Brain microvascular endothelial cell (primary cell): ENCODE data around the gene FDXACB1.

ENCODE experiments used
- DNase-seq: peaks from one replicate; pipeline ENCODE4 v3.0.0-alpha.2; 2020
- H3K27ac ChIP-seq: fragments of 250-450 bp; sonication (Bioruptor Pico); 2 replicates; pipeline ENCODE4 v1.5.1; 2020; ENCODE audit warnings: mild to moderate bottlenecking, moderate library complexity
- H3K27me3 ChIP-seq: fragments of 250-450 bp; sonication (Bioruptor Pico); replicated peaks from 2 replicates; pipeline ENCODE4 v1.5.1; 2020; ENCODE audit warnings: mild to moderate bottlenecking
- H3K36me3 ChIP-seq: fragments of 250-450 bp; sonication (Bioruptor Pico); replicated peaks from 2 replicates; pipeline ENCODE4 v1.5.1; 2020; ENCODE audit warnings: mild to moderate bottlenecking
- H3K4me3 ChIP-seq: 2 replicates; pipeline ENCODE4 v1.5.1; 2011; ENCODE audit warnings: low read depth, mild to moderate bottlenecking, control low read depth, low read length, moderate library complexity
- in situ Hi-C: cut with HindIII; loops from 2 replicates; pipeline ENCODE4 v1.10.0; 2017; ENCODE audit warnings: low sequenced_read_pairs, low pct_ligation_motif_present
- TF ChIP-seq, protein P1 (sequence below): IDR thresholded peaks from 2 replicates; pipeline ENCODE4 v1.5.1; 2011; ENCODE audit warnings: low read depth, mild to moderate bottlenecking, moderate library complexity, low read length, control low read depth, inconsistent platforms; ENCODE audit errors: missing control alignments

The FDXACB1 gene

GRCh38 chr11:111840143-111840542 lies 38.8 kb downstream of the FDXACB1 start:
- in situ Hi-C loops = loop anchor here (25.0 kb wide), 1 partner anchor 253 kb away; no protein-coding TSS in a partner anchor
- TF ChIP-seq, protein P1, sequence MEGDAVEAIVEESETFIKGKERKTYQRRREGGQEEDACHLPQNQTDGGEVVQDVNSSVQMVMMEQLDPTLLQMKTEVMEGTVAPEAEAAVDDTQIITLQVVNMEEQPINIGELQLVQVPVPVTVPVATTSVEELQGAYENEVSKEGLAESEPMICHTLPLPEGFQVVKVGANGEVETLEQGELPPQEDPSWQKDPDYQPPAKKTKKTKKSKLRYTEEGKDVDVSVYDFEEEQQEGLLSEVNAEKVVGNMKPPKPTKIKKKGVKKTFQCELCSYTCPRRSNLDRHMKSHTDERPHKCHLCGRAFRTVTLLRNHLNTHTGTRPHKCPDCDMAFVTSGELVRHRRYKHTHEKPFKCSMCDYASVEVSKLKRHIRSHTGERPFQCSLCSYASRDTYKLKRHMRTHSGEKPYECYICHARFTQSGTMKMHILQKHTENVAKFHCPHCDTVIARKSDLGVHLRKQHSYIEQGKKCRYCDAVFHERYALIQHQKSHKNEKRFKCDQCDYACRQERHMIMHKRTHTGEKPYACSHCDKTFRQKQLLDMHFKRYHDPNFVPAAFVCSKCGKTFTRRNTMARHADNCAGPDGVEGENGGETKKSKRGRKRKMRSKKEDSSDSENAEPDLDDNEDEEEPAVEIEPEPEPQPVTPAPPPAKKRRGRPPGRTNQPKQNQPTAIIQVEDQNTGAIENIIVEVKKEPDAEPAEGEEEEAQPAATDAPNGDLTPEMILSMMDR = no peak
- Histone ChIP-seq H3K27me3 (no peaks in the 10 kb centered on the region), H3K36me3 (peaks cover 3% of the 10 kb centered on the region), H3K27ac (peak overlapping the region; percentile 86), H3K4me3 (no peak overlapping the region)
- peak; percentile 24 for DNase-seq

DNA sequence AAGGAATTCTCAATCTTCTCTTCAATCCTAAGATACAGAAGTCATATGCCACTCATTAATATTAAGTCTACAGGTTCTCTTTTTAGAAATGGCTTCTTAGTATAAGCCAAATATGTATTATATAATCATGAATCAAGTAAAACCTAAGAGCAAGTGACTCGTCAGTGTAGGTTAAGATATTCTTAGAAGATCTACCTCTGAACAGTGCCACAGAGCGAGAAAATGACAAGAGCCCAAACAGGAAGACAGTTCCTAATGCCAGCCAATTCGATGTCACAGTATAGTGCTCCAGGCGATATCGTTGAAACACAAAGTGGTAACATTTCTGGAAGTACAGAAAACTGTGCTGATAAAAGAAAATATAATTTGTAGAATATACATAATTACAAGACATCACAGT lies 40.9 kb downstream of the FDXACB1 start:
- TF ChIP-seq, protein P1 = no peak
- H3K4me3 ChIP-seq = no peak overlapping the region
- DNase-seq = no peak
- no peaks in the 10 kb centered on the region for H3K27me3 ChIP-seq
- H3K36me3 ChIP-seq = peaks cover 3% of the 10 kb centered on the region
- H3K27ac ChIP-seq = no peak overlapping the region
- in situ Hi-C loops = loop anchor here (25.0 kb wide), 1 partner anchor 251 kb away; no protein-coding TSS in a partner anchor

DNA sequence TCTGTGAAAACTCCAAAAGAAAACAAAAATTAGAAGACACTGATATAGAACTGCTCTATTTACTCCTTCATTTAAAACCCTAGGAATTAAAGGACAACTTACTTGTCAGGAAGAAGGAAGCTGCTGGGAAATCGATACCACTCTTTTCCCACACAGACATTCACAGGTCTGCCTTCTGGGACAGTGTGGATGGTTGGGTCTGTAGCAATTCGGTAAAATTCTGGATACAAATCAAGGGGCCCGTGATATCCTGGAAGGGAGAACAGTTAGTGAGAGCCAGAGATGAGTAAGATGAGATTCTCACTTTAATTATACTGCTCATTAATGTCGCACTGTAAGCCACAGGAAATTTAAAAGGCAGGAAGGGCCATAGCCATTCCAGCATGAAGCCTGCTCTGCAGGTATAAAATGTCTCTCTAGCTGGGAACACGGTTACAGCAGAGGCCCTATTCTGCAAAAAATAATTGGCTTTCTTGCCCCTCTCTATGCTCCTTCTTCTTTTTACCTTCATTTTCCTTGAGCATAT lies 41.5 kb downstream of the FDXACB1 start:
- TF ChIP-seq, protein P1 = no peak
- no peak overlapping the region for H3K27ac ChIP-seq
- in situ Hi-C loops = loop anchor here (25.0 kb wide), 1 partner anchor 250 kb away; no protein-coding TSS in a partner anchor
- H3K27me3 ChIP-seq = no peaks in the 10 kb centered on the region
- no peak for DNase-seq
- peaks cover 3% of the 10 kb centered on the region for H3K36me3 ChIP-seq
- no peak overlapping the region for H3K4me3 ChIP-seq

GRCh38 chr11:111836721-111837120 lies 42.2 kb downstream of the FDXACB1 start:
- in situ Hi-C loops = loop anchor here (25.0 kb wide), 1 partner anchor 249 kb away; no protein-coding TSS in a partner anchor
- Histone ChIP-seq H3K4me3 (no peak overlapping the region), H3K27ac (no peak overlapping the region), H3K27me3 (no peaks in the 10 kb centered on the region), H3K36me3 (peaks cover 3% of the 10 kb centered on the region)
- no peak for DNase-seq
- TF ChIP-seq, protein P1 = no peak

DNA sequence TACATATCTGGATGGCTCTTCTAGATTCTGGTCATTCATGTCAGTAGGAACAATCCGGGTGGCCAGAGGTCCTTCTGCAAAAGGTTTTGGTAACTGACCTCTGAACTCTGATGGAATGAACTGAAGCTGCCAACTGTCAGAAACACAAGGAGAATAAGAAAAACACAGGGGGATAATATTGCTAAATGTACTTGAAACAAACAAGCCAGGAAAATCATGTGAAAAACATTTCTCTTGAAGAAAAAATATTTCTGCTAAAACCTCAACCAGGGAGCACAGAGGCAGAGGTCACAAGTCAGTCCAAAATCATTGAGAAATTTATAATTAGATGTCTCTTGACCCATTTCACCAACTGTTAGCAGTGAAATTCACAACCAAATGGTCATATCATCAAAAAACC lies 42.8 kb downstream of the FDXACB1 start:
- in situ Hi-C loops = loop anchor here (25.0 kb wide), 1 partner anchor 249 kb away; no protein-coding TSS in a partner anchor
- Histone ChIP-seq H3K27ac (no peak overlapping the region), H3K4me3 (no peak overlapping the region), H3K27me3 (no peaks in the 10 kb centered on the region), H3K36me3 (peaks cover 3% of the 10 kb centered on the region)
- TF ChIP-seq, protein P1 = no peak
- DNase-seq = no peak

- Histone ChIP-seq H3K27ac (no peak overlapping the region), H3K4me3 (no peak overlapping the region), H3K36me3 (peaks cover 3% of the 10 kb centered on the region), H3K27me3 (no peaks in the 10 kb centered on the region)
- DNase-seq = no peak
- in situ Hi-C loops = loop anchor here (25.0 kb wide), 1 partner anchor 248 kb away; no protein-coding TSS in a partner anchor
- TF ChIP-seq, protein P1 = no peak
These were observed 43.3 kb downstream of the FDXACB1 start for GRCh38 chr11:111835665-111836064.
